ENCODE results near the gene FAM3A. TPM values are rescaled to one million over a fixed set of nuclear protein-coding genes. Genes with fewer than 3 reads are reported as not detected.

The FAM3A gene
- total and polyA plus RNA-seq, 2 experiments from 2014 or later: 12.0 to 16.5 TPM

- TF ChIP-seq ZNF462 (CRISPR knock-in tag; IDR thresholded peaks at IDR 0.05): no peak
- TF ChIP-seq NANOG (IDR thresholded peaks at IDR 0.05; ENCODE audit: borderline replicate concordance): no peak
- no peak for TF ChIP-seq CREB1 (CRISPR knock-in tag; IDR thresholded peaks at IDR 0.05; ENCODE audit: low read depth)
- TF ChIP-seq ZNF331 (CRISPR knock-in tag; IDR thresholded peaks at IDR 0.05; ENCODE audit: low read depth): no peak
- no peak for TF ChIP-seq ETS1 (IDR thresholded peaks at IDR 0.05)
- no peak for TF ChIP-seq EZH2 (IDR thresholded peaks at IDR 0.05; ENCODE audit: low read depth, unreplicated experiment)
- TF ChIP-seq JUNB (IDR thresholded peaks at IDR 0.05; ENCODE audit: unreplicated experiment): no peak
- TF ChIP-seq STAT1 (IDR thresholded peaks at IDR 0.05; ENCODE audit: unreplicated experiment): no peak
- TF ChIP-seq ZNF114 (CRISPR knock-in tag; IDR thresholded peaks at IDR 0.05): no peak
- TF ChIP-seq EZH2phosphoT487 (IDR thresholded peaks at IDR 0.05; ENCODE audit: unreplicated experiment): no peak
Observed at GRCh38 chrX:154463611-154464220, 52.3 kb downstream of the FAM3A start (continued).

Measured in GM23338 (cell line).